GM06990 (cell line): ENCODE data around the gene PUS1.

ENCODE experiments used
- DNase-seq: peaks from one replicate; pipeline ENCODE4 v3.0.0-alpha.2; 2011; ENCODE audit not compliant: insufficient read length; ENCODE audit errors: extremely low read depth
- H3K27me3 ChIP-seq: replicated peaks from 2 replicates; pipeline ENCODE4 v1.6.0; 2011; ENCODE audit warnings: low read length; ENCODE audit not compliant: control insufficient read depth, insufficient read depth
- H3K36me3 ChIP-seq: 2 replicates; pipeline ENCODE4 v1.5.1; 2011; ENCODE audit warnings: low read length; ENCODE audit not compliant: control insufficient read depth, insufficient read depth
- H3K4me3 ChIP-seq: replicated peaks from 2 replicates; pipeline ENCODE4 v1.5.1; 2011; ENCODE audit warnings: low read depth, mild to moderate bottlenecking, control low read depth, low read length
- TF ChIP-seq, protein P1 (sequence below): IDR thresholded peaks from 2 replicates; pipeline ENCODE4 v1.5.1; 2011; ENCODE audit warnings: low read length, control low read depth, mild to moderate bottlenecking, inconsistent platforms; ENCODE audit not compliant: insufficient read depth, poor library complexity, severe bottlenecking

Gene PUS1

DNA sequence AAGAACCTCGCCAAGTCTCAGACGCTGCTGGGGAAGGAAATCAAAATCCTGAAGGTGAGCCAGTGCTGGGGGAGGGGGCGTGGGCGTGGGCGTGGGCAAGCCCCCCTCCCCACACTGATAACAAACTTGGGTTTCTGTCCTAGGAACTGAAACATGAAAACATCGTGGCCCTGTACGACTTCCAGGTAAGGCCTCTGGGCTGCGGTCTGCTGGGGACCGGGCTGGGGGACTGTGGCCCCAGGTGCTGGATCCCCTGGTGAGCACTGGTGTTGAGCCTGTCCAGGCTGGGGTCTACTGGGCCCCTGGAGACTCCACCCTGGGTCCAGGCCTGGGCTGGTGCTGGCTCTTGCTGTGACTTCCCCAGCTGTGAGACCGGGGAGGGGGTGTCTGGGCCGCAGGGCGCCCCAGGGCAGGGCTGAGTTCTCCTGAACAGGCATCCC, 33.4 kb upstream of the PUS1 start:
- TF ChIP-seq, protein P1, sequence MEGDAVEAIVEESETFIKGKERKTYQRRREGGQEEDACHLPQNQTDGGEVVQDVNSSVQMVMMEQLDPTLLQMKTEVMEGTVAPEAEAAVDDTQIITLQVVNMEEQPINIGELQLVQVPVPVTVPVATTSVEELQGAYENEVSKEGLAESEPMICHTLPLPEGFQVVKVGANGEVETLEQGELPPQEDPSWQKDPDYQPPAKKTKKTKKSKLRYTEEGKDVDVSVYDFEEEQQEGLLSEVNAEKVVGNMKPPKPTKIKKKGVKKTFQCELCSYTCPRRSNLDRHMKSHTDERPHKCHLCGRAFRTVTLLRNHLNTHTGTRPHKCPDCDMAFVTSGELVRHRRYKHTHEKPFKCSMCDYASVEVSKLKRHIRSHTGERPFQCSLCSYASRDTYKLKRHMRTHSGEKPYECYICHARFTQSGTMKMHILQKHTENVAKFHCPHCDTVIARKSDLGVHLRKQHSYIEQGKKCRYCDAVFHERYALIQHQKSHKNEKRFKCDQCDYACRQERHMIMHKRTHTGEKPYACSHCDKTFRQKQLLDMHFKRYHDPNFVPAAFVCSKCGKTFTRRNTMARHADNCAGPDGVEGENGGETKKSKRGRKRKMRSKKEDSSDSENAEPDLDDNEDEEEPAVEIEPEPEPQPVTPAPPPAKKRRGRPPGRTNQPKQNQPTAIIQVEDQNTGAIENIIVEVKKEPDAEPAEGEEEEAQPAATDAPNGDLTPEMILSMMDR = no peak

DNA sequence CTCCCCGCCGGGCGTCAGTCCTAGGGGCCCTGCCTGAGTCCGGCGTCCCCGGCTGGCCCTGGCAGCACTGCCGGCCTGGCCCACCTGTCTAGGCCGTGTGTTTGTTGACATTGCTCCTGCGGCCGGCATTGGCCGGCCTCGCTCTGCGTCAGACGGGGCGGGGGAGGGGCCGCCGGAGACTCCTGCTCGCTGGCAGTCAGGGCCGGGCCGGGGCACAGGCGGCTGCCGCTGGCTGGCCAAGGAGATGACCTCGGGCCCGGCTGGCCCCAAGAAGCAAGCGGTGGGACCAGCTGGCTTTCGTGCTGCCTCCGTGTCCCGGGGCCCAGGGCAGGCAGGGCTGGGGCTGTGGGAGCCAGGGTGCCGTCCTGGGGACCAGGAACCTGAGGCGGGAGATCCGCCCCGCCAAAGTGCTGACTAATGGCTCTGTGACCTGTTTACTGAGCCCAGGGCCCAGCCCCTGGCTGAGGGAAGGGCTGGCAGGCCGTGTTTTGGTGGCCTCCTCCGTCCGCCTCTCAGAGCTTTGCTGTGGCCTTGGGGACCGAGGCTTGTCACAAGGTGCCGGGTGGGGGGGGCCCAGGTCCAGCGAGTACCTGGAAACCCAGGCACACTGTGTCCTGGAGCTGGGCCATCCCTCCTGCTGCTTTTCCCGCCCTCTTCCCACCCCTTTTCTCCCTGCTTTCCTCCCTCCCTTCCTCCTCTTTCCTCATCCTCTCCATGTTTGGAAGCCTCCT, 32.8 kb upstream of the PUS1 start:
- TF ChIP-seq, protein P1 = no peak
- Histone ChIP-seq H3K27me3 (no peaks in the 10 kb centered on the region), H3K36me3 (peaks cover 2% of the 10 kb centered on the region; the same call in 1 of the 2 replicates), H3K4me3 (peak overlapping the region; percentile 71)
- DNase-seq = peak; percentile 75

More for the DNA sequence above, 33.4 kb upstream of the PUS1 start:
- no peaks in the 10 kb centered on the region for H3K27me3 ChIP-seq
- H3K36me3 ChIP-seq = peaks cover 2% of the 10 kb centered on the region; the same call in 1 of the 2 replicates
- no peak for DNase-seq
- peak overlapping the region; percentile 71 for H3K4me3 ChIP-seq

DNA sequence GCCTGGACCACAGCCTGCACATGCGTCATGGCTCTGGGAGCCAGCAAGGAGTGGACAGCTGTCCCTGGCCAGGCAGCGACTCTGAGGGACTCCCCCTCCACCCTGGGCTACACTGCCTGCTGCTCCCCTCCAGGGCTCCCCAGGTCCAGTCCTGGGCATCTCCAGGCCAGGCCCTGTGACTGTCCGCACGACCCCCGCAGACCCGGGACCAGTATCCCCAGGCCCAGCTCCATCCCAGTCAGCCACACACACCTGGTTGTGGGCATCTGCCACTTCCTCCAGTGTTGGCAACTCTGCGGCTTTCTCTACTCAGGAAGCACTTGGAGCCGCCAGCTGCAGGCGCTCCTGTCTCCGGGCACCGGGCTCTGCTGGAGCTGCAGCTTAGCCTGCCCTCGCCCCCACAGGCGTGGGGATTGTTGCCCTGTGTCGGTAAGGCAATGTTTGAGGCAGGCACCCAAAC, 32.2 kb upstream of the PUS1 start:
- H3K27me3 ChIP-seq = no peaks in the 10 kb centered on the region
- TF ChIP-seq, protein P1 = no peak
- no peak overlapping the region for H3K4me3 ChIP-seq
- H3K36me3 ChIP-seq = peaks cover 2% of the 10 kb centered on the region; the same call in 1 of the 2 replicates
- DNase-seq = no peak

DNA sequence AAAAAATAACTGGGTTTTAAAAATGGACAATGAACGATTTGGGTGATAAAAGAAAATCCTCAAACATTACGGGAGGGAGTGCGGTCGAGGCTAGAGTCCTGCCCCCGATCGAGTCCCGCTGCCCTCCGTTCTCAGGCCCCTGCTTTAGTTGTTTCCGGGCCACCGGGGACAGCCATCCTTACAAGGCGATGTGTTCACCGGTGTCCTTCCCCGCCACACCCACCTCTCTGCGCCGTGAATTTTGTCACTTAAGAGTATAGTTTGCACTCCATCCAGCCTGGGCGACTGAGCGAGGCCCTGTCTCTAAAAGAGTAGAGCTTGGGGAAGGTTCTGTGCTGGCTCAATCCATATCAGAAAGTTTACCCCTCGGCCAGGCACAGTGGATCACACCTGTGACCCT, 31.8 kb upstream of the PUS1 start:
- TF ChIP-seq, protein P1 = no peak
- no peak for DNase-seq
- peaks cover 2% of the 10 kb centered on the region; the same call in 1 of the 2 replicates for H3K36me3 ChIP-seq
- no peaks in the 10 kb centered on the region for H3K27me3 ChIP-seq
- no peak overlapping the region for H3K4me3 ChIP-seq

DNA sequence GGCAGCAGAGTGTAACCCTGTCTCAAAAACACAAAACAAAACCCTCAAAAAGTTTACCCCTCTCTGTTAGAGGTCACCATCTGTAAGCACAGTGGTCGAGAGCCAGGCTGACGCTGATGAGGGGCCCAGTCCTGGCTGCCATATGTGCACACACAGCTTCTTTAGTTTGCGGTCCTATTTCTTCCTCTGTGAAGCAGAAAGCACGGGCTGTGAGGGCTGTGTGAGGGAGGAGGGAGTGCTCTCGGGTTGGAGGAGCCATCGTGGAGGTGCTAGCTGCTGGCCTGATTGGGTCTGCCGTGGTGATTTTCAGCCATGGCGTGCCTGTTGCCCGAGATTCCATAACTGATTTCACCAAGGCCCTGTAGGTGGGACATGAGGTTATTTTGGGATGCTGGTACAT, 31.2 kb upstream of the PUS1 start:
- no peak for DNase-seq
- Histone ChIP-seq H3K36me3 (peaks cover 2% of the 10 kb centered on the region; the same call in 1 of the 2 replicates), H3K27me3 (no peaks in the 10 kb centered on the region), H3K4me3 (no peak overlapping the region)
- TF ChIP-seq, protein P1 = no peak
